ENCODE results near the gene MRPL3.

GRCh38 chr3:131431754-131432153, 71.0 kb downstream of the MRPL3 start:
- TF ChIP-seq POLR2AphosphoS5 (IDR thresholded peaks at IDR 0.05; ENCODE audit: borderline replicate concordance, low read depth, low read length) (no peak), EZH2 (IDR thresholded peaks at IDR 0.05) (no peak), FOXP2 (optimal IDR thresholded peaks at IDR 0.05; ENCODE audit: control extremely low read depth, extremely low read length, insufficient read depth) (no peak)
